CD8-positive, alpha-beta memory T cell (primary cell): ENCODE data around the gene MFSD1. TPM values are rescaled to one million over a fixed set of nuclear protein-coding genes. Genes with fewer than 3 reads are reported as not detected.
"Not testable (repeated sequence)": the region's sequence is repeated elsewhere in the genome, so short reads cannot be mapped to it uniquely, and the experiment has no call there.

Experiments used
- CTCF ChIA-PET: fragments of 350-600 bp; sonication (Branson Sonifier 250); formaldehyde crosslinking; loops from one replicate; lab custom pipeline; 2021; ENCODE audit warnings: antibody characterized with exemption; lab: Charles Lee
- POLR2A ChIA-PET: fragments of 350-600 bp; sonication (Branson Sonifier 250); formaldehyde crosslinking; loops from one replicate; lab custom pipeline; 2021; ENCODE audit warnings: antibody characterized with exemption; lab: Charles Lee
- DNase-seq, 5 donors: peaks; one replicate each; pipeline versions ENCODE4 v3.0.0 to v3.0.0-alpha.2; 2020 to 2022; ENCODE audit warnings: mixed read lengths in 1 of 5
- H3K27ac ChIP-seq: one replicate; pipeline ENCODE4 v1.7.0; 2013; ENCODE audit warnings: low read depth, mild to moderate bottlenecking, low read length, moderate library complexity
- H3K27me3 ChIP-seq: 2 replicates; pipeline ENCODE4 v1.7.0; 2013; ENCODE audit warnings: low read length, mild to moderate bottlenecking; ENCODE audit not compliant: insufficient read depth, poor library complexity, severe bottlenecking
- H3K36me3 ChIP-seq: 2 replicates; pipeline ENCODE4 v1.7.0; 2013; ENCODE audit warnings: mild to moderate bottlenecking, low read length, moderate library complexity; ENCODE audit not compliant: insufficient read depth
- H3K4me1 ChIP-seq: 2 replicates; pipeline ENCODE4 v1.7.0; 2013; ENCODE audit warnings: mild to moderate bottlenecking, low read length, moderate library complexity; ENCODE audit not compliant: insufficient read depth
- H3K4me3 ChIP-seq: 2 replicates; pipeline ENCODE4 v1.7.0; 2013; ENCODE audit warnings: mild to moderate bottlenecking, low read length
- H3K9me3 ChIP-seq: 2 replicates; pipeline ENCODE4 v1.7.0; 2013; ENCODE audit warnings: mild to moderate bottlenecking, low read length
- H3K27ac Mint-ChIP-seq, 8 donors: one replicate each; pipeline ENCODE4 v1.8.0; 2020 to 2021; ENCODE audit warnings: mixed read lengths in 8 of 8, mild to moderate bottlenecking in 6 of 8, inconsistent platforms in 3 of 8, moderate library complexity in 3 of 8
- H3K27me3 Mint-ChIP-seq, 2 donors: one replicate each; pipeline ENCODE4 v1.8.0; 2020 to 2021; ENCODE audit warnings: mixed read lengths in 2 of 2, mild to moderate bottlenecking in 1 of 2, moderate library complexity in 1 of 2
- H3K36me3 Mint-ChIP-seq, 3 donors: one replicate each; pipeline ENCODE4 v1.8.0; 2020 to 2021; ENCODE audit warnings: mixed read lengths in 3 of 3, inconsistent platforms in 1 of 3, mild to moderate bottlenecking in 1 of 3
- H3K4me1 Mint-ChIP-seq, 3 donors: one replicate each; pipeline ENCODE4 v1.8.0; 2020 to 2021; ENCODE audit warnings: mixed read lengths in 3 of 3, inconsistent platforms in 1 of 3, mild to moderate bottlenecking in 1 of 3
- H3K4me3 Mint-ChIP-seq, 7 donors: one replicate each; pipeline ENCODE4 v1.8.0; 2020 to 2021; ENCODE audit warnings: mixed read lengths in 7 of 7, mild to moderate bottlenecking in 6 of 7, moderate library complexity in 4 of 7, inconsistent platforms in 2 of 7
- H3K9me3 Mint-ChIP-seq, 5 donors: one replicate each; pipeline ENCODE4 v1.8.0; 2020 to 2022; ENCODE audit warnings: mixed read lengths in 5 of 5, mild to moderate bottlenecking in 3 of 5, moderate library complexity in 2 of 5, inconsistent platforms in 1 of 5
- polyA plus RNA-seq: library from polyadenylated mRNA; unstranded; fragments of 300-500 nt; fragmentation: Illumina TruSeq; gene quantifications from one replicate; pipeline ENCODE4 v1.2.3, GENCODE V29; 2021
- total RNA-seq, 2 experiments: library from RNA; stranded (reverse); gene quantifications; one replicate each; pipeline ENCODE4 v1.2.3, GENCODE V29; 2021

MFSD1 gene
- total and polyA plus RNA-seq, 3 experiments from 2014 or later = 25.3 to 53.0 (median 26.4) TPM

- Histone ChIP-seq H3K27ac (no peak overlapping the region), H3K36me3 (no peaks in the 10 kb centered on the region), H3K4me3 (no peak overlapping the region), H3K4me1 (no peaks in the 10 kb centered on the region), H3K27me3 (no peaks in the 10 kb centered on the region), H3K9me3 (no peaks in the 10 kb centered on the region)
- peak in 3 of 5 donors; percentile 45 to 51 (median 50) for DNase-seq
- ChIA-PET POLR2A (interaction anchor here (1.3 kb wide), 1 partner anchor 10 kb away, joined by 7 read pairs; the partner anchor contains the start of gene MFSD1), CTCF (interaction anchor here (0.7 to 3.7 kb wide), 10 partner anchors 11 to 252 kb away, joined by 3 to 24 read pairs (median 4); partner anchors contain the start of genes GFM1 and MFSD1)
- H3K4me1 Mint-ChIP-seq = peaks cover 3 to 5% (median 5%) of the 10 kb centered on the region in 3 donors
- H3K9me3 Mint-ChIP-seq = peaks cover 0 to 6% (median 5%) of the 10 kb centered on the region in 5 donors
- H3K36me3 Mint-ChIP-seq = no peaks in the 10 kb centered on the region
- peak overlapping the region in 1 of 8 donors; percentile 14 for H3K27ac Mint-ChIP-seq
- peak overlapping the region in 5 of 7 donors; percentile 51 to 75 (median 64) for H3K4me3 Mint-ChIP-seq
- no peaks in the 10 kb centered on the region for H3K27me3 Mint-ChIP-seq
These were observed 10.8 kb upstream of the MFSD1 start for GRCh38 chr3:158790901-158791589.

GRCh38 chr3:158791590-158791920 is 10.3 kb upstream of the MFSD1 start:
- H3K36me3 Mint-ChIP-seq, H3K4me1 Mint-ChIP-seq, H3K4me1 ChIP-seq, H3K27me3 ChIP-seq, H3K27ac ChIP-seq, DNase-seq, H3K4me3 Mint-ChIP-seq, H3K36me3 ChIP-seq, H3K4me3 ChIP-seq, H3K9me3 ChIP-seq, H3K27me3 Mint-ChIP-seq, H3K9me3 Mint-ChIP-seq, H3K27ac Mint-ChIP-seq: not testable (repeated sequence)
- CTCF ChIA-PET = interaction anchor here (0.7 to 3.7 kb wide), 10 partner anchors 10 to 252 kb away, joined by 3 to 24 read pairs (median 4); partner anchors contain the start of genes GFM1 and MFSD1
- POLR2A ChIA-PET = interaction anchor here (1.3 kb wide), 1 partner anchor 10 kb away, joined by 7 read pairs; the partner anchor contains the start of gene MFSD1

- no peak for DNase-seq
- Histone ChIP-seq H3K4me3 (no peak overlapping the region), H3K4me1 (no peaks in the 10 kb centered on the region), H3K36me3 (no peaks in the 10 kb centered on the region), H3K9me3 (no peaks in the 10 kb centered on the region), H3K27me3 (no peaks in the 10 kb centered on the region), H3K27ac (no peak overlapping the region)
- Mint-ChIP-seq H3K27ac (no peak overlapping the region), H3K27me3 (no peaks in the 10 kb centered on the region), H3K36me3 (no peaks in the 10 kb centered on the region), H3K9me3 (peaks cover 0 to 6% (median 5%) of the 10 kb centered on the region in 5 donors), H3K4me3 (no peak overlapping the region), H3K4me1 (peaks cover 3 to 5% (median 5%) of the 10 kb centered on the region in 3 donors)
- POLR2A ChIA-PET = no interaction called here
- CTCF ChIA-PET = interaction anchor here (1.1 kb wide), 1 partner anchor 65 kb away, joined by 3 read pairs; no protein-coding TSS in a partner anchor
These were observed 9.1 kb upstream of the MFSD1 start for GRCh38 chr3:158792709-158793108.

GRCh38 chr3:158794206-158794605 is 7.6 kb upstream of the MFSD1 start:
- Mint-ChIP-seq H3K27ac (no peak overlapping the region), H3K36me3 (no peaks in the 10 kb centered on the region), H3K9me3 (peaks cover 0 to 6% (median 5%) of the 10 kb centered on the region in 5 donors), H3K27me3 (no peaks in the 10 kb centered on the region), H3K4me3 (no peak overlapping the region), H3K4me1 (peaks cover 3 to 5% (median 5%) of the 10 kb centered on the region in 3 donors)
- H3K4me1 ChIP-seq = no peaks in the 10 kb centered on the region
- no peak overlapping the region for H3K4me3 ChIP-seq
- H3K27me3 ChIP-seq = no peaks in the 10 kb centered on the region
- no peaks in the 10 kb centered on the region for H3K9me3 ChIP-seq
- no peak overlapping the region for H3K27ac ChIP-seq
- CTCF ChIA-PET = interaction anchor here (0.7 to 1.1 kb wide), 2 partner anchors 67 to 150 kb away, joined by 3 to 4 read pairs; partner anchors contain the start of gene GFM1
- no peaks in the 10 kb centered on the region for H3K36me3 ChIP-seq
- no peak for DNase-seq
- POLR2A ChIA-PET = no interaction called here

- no peak overlapping the region for H3K27ac ChIP-seq
- no peaks in the 10 kb centered on the region for H3K27me3 ChIP-seq
- H3K4me3 ChIP-seq = no peak overlapping the region
- peaks cover 3 to 5% (median 5%) of the 10 kb centered on the region in 3 donors for H3K4me1 Mint-ChIP-seq
- no peaks in the 10 kb centered on the region for H3K36me3 Mint-ChIP-seq
- no peak overlapping the region for H3K4me3 Mint-ChIP-seq
- no peaks in the 10 kb centered on the region for H3K4me1 ChIP-seq
- no peaks in the 10 kb centered on the region for H3K36me3 ChIP-seq
- no peaks in the 10 kb centered on the region for H3K9me3 ChIP-seq
- CTCF ChIA-PET = interaction anchor here (0.7 to 1.1 kb wide), 3 partner anchors 49 to 151 kb away, joined by 3 to 4 read pairs (median 3); partner anchors contain the start of gene GFM1
- no peak for DNase-seq
- H3K27me3 Mint-ChIP-seq = no peaks in the 10 kb centered on the region
- peaks cover 0 to 6% (median 5%) of the 10 kb centered on the region in 5 donors for H3K9me3 Mint-ChIP-seq
- POLR2A ChIA-PET = no interaction called here
- H3K27ac Mint-ChIP-seq = no peak overlapping the region
These were observed 6.8 kb upstream of the MFSD1 start for GRCh38 chr3:158794936-158795518.

GRCh38 chr3:158801201-158801600 is 653 bp upstream of the MFSD1 start:
- H3K27me3 Mint-ChIP-seq = no peaks in the 10 kb centered on the region
- H3K4me1 Mint-ChIP-seq = peaks cover 25 to 52% (median 44%) of the 10 kb centered on the region in 3 donors
- H3K36me3 ChIP-seq = peaks cover 6% of the 10 kb centered on the region
- ChIA-PET CTCF (interaction anchor here (0.9 to 3.7 kb wide), 8 partner anchors 10 to 262 kb away, joined by 3 to 24 read pairs (median 6); partner anchors contain the start of gene GFM1), POLR2A (interaction anchor here (1.6 to 1.8 kb wide), 2 partner anchors 10 to 157 kb away, joined by 5 to 7 read pairs; partner anchors contain the start of gene GFM1)
- H3K27ac ChIP-seq = peak overlapping the region; percentile 71
- peaks cover 33% of the 10 kb centered on the region for H3K4me1 ChIP-seq
- H3K4me3 ChIP-seq = peak overlapping the region; percentile 95
- no peaks in the 10 kb centered on the region for H3K9me3 ChIP-seq
- H3K36me3 Mint-ChIP-seq = peaks cover 0 to 23% (median 9%) of the 10 kb centered on the region in 3 donors
- no peaks in the 10 kb centered on the region for H3K9me3 Mint-ChIP-seq
- DNase-seq = peak in 1 of 5 donors; percentile 6
- H3K27me3 ChIP-seq = no peaks in the 10 kb centered on the region
- peak overlapping the region; percentile 80 to 95 (median 90) for H3K4me3 Mint-ChIP-seq
- H3K27ac Mint-ChIP-seq = peak overlapping the region; percentile 26 to 96 (median 92)

GRCh38 chr3:158802409-158803268 is 785 bp downstream of the MFSD1 start:
- Histone ChIP-seq H3K9me3 (no peaks in the 10 kb centered on the region), H3K36me3 (peaks cover 10% of the 10 kb centered on the region), H3K4me1 (peaks cover 33% of the 10 kb centered on the region), H3K27ac (peak overlapping the region; percentile 71), H3K4me3 (peak overlapping the region; percentile 95), H3K27me3 (no peaks in the 10 kb centered on the region)
- H3K36me3 Mint-ChIP-seq = peaks cover 0 to 32% (median 10%) of the 10 kb centered on the region in 3 donors
- ChIA-PET CTCF (interaction anchor here (0.9 to 3.7 kb wide), 8 partner anchors 11 to 263 kb away, joined by 3 to 24 read pairs (median 7); partner anchors contain the start of gene GFM1), POLR2A (interaction anchor here (1.4 to 1.8 kb wide), 2 partner anchors 11 to 81 kb away, joined by 3 to 7 read pairs; no protein-coding TSS in a partner anchor)
- DNase-seq = peak in 1 of 5 donors; percentile 2
- no peaks in the 10 kb centered on the region for H3K27me3 Mint-ChIP-seq
- peak overlapping the region; percentile 80 to 95 (median 90) for H3K4me3 Mint-ChIP-seq
- H3K27ac Mint-ChIP-seq = peak overlapping the region; percentile 71 to 97 (median 90)
- H3K9me3 Mint-ChIP-seq = no peaks in the 10 kb centered on the region
- peaks cover 28 to 54% (median 46%) of the 10 kb centered on the region in 3 donors for H3K4me1 Mint-ChIP-seq
